Activated T-cell treated with anti-CD3 and anti-CD28 coated beads, Interleukin-2, amount 50 U/mL, for 24 hours (primary cell): ENCODE results near the gene FAM76A.
A peak's percentile ranks its signal among the peaks of the same experiment; 100 is the strongest.

Experiments
- DNase-seq: peaks from one replicate; pipeline ENCODE4 v3.0.0-alpha.2; 2020
- H3K27ac Mint-ChIP-seq: 2 replicates; pipeline ENCODE4 v1.8.0; 2020; ENCODE audit warnings: mild to moderate bottlenecking, mixed read lengths
- H3K27me3 Mint-ChIP-seq: 2 replicates; pipeline ENCODE4 v1.8.0; 2020; ENCODE audit warnings: mixed read lengths
- H3K36me3 Mint-ChIP-seq: 2 replicates; pipeline ENCODE4 v1.8.0; 2020; ENCODE audit warnings: low read depth, mixed read lengths
- H3K4me1 Mint-ChIP-seq: 2 replicates; pipeline ENCODE4 v1.8.0; 2020; ENCODE audit warnings: low read depth, mixed read lengths
- H3K4me3 Mint-ChIP-seq: 2 replicates; pipeline ENCODE4 v1.8.0; 2020; ENCODE audit warnings: mild to moderate bottlenecking, moderate library complexity, mixed read lengths
- H3K9me3 Mint-ChIP-seq: 2 replicates; pipeline ENCODE4 v1.8.0; 2020; ENCODE audit warnings: mixed read lengths

FAM76A gene

DNA sequence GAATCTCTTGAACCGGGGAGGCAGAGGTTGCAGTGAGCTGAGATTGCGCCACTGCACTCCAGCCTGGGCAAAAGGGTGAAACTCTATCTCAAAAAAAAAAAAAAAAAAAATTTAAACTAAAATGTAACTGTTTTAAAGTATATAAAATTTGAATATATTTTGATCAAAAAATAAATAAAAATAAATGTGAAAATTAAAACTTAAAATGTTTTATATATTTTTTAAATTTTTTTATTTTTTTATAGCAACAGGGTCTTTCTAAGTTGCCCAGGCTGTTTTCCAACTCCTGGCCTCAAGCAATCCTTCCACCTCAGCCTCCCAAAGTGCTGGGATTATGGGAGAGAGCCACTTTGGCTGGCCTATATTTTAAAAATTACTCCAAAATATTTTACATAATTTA, 15.2 kb upstream of the FAM76A start:
- no peak for DNase-seq
- no peaks in the 10 kb centered on the region for H3K36me3 Mint-ChIP-seq
- peaks cover 7% of the 10 kb centered on the region for H3K27me3 Mint-ChIP-seq
- no peak overlapping the region for H3K4me3 Mint-ChIP-seq
- H3K9me3 Mint-ChIP-seq = no peaks in the 10 kb centered on the region
- H3K4me1 Mint-ChIP-seq = peaks cover 1% of the 10 kb centered on the region
- H3K27ac Mint-ChIP-seq = no peak overlapping the region

- Mint-ChIP-seq H3K4me1 (peaks cover 1% of the 10 kb centered on the region), H3K27ac (no peak overlapping the region), H3K36me3 (no peaks in the 10 kb centered on the region), H3K4me3 (no peak overlapping the region), H3K9me3 (peaks cover 8% of the 10 kb centered on the region), H3K27me3 (peaks cover 24% of the 10 kb centered on the region)
- DNase-seq = no peak
Measured at GRCh38 chr1:27713139-27713725, 12.5 kb upstream of the FAM76A start.

GRCh38 chr1:27713869-27714513, 11.8 kb upstream of the FAM76A start:
- Mint-ChIP-seq H3K4me1 (peaks cover 1% of the 10 kb centered on the region), H3K36me3 (no peaks in the 10 kb centered on the region), H3K9me3 (peaks cover 8% of the 10 kb centered on the region), H3K27me3 (peaks cover 24% of the 10 kb centered on the region), H3K27ac (no peak overlapping the region), H3K4me3 (no peak overlapping the region)
- DNase-seq = no peak

DNA sequence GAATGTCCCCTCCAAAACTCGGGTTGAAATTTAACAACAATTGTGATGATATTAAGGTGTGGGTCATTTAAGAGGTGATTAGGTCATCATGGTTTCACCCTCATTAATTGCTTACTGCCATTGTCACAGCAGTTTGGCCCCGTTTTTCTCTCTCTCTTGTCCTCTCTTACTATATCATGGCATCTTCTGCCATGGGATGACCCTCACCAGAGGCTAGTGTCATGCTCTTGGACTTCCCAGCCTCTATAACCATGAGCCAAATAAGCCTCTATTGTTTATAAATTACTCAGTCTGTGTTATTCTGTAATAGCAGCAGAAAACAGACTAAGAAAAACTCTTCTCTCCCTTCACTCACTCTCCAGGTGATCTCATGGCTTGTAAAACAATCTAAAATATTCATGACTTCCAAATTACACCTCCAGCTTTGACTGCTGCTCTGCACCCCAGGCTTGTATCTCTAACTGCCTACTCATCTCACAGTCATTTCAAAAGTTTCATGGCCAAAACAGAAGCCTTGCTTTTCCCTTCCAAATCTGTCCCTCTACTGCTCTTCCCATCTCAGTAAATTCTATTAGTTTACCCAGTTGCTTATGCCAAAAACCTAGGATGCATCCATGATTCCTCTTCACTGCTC, 9.4 kb upstream of the FAM76A start:
- H3K27me3 Mint-ChIP-seq = peaks cover 24% of the 10 kb centered on the region
- no peaks in the 10 kb centered on the region for H3K36me3 Mint-ChIP-seq
- peaks cover 1% of the 10 kb centered on the region for H3K4me1 Mint-ChIP-seq
- no peak overlapping the region for H3K27ac Mint-ChIP-seq
- DNase-seq = no peak
- peaks cover 8% of the 10 kb centered on the region for H3K9me3 Mint-ChIP-seq
- H3K4me3 Mint-ChIP-seq = no peak overlapping the region

DNA sequence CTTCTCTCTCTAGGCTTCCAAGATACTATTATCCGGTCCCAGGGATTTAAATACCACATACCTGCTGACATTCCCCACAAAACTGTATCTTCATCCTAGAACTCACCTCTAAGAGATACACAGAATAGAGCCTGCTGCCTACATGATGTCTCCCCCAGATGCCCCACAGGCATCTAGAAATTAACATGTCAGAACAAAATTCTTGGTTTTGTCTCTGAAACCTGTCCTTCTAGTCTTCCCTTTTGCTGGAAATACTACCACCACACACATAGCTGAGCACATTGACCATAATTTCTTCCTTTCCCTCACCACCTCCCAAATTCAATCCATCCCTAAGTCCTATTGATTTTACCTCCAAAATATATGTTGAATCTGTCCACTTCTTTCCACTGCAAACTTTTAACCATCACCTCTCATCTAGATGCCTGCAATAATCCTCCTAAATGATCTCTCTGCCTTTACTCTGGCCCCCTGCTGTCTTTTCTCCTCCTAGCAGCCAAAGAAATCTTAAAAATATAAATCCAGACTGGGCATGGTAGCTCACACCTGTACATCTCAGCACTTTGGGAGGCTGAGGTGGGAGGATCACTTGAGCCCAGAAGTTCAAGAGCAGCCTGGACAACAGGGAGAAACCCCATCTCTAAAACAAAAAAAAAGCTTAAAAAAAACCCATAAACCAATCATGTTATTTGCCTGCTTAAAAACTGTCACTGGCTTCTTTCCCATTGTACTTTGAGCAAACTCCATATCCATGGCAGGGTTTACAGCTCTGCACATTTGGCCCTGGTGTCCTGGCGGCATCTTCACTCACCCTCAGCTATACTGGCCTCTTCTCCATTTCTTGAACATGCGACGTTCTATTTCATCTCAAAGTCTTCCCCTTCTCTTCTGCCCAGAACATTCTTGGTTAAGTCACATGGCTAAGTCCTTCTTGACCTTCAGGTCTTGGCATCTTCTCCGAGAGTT, 6.2 kb upstream of the FAM76A start:
- peaks cover 21% of the 10 kb centered on the region for H3K27me3 Mint-ChIP-seq
- no peak overlapping the region for H3K4me3 Mint-ChIP-seq
- H3K4me1 Mint-ChIP-seq = peaks cover 1% of the 10 kb centered on the region
- peaks cover 8% of the 10 kb centered on the region for H3K9me3 Mint-ChIP-seq
- H3K36me3 Mint-ChIP-seq = no peaks in the 10 kb centered on the region
- no peak for DNase-seq
- H3K27ac Mint-ChIP-seq = no peak overlapping the region

DNA sequence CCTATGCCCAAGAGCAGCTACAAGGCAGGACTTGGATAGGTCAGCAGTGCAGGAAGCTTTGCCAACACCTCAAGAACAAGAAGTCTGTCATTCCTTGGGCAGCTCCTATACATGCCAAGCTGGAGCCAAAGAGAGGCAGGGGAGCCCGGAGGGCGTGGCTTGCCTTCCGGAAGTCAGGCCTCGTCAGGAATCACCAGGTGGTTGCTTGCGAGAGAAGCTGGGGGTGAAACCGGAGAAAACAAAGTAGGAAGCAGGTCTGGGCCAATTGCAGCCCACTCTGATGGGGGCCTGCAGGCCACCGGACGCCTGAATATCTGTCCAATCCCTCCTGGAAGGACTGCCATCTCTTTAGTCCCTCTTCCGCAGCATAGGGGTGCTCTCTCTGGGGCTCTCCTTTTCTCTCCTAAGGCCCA, 794 bp upstream of the FAM76A start:
- no peak for DNase-seq
- Mint-ChIP-seq H3K27ac (peak overlapping the region; percentile 96), H3K4me1 (peaks cover 24% of the 10 kb centered on the region), H3K36me3 (peaks cover 22% of the 10 kb centered on the region), H3K9me3 (peaks cover 2% of the 10 kb centered on the region), H3K27me3 (no peaks in the 10 kb centered on the region), H3K4me3 (peak overlapping the region; percentile 75)

DNA sequence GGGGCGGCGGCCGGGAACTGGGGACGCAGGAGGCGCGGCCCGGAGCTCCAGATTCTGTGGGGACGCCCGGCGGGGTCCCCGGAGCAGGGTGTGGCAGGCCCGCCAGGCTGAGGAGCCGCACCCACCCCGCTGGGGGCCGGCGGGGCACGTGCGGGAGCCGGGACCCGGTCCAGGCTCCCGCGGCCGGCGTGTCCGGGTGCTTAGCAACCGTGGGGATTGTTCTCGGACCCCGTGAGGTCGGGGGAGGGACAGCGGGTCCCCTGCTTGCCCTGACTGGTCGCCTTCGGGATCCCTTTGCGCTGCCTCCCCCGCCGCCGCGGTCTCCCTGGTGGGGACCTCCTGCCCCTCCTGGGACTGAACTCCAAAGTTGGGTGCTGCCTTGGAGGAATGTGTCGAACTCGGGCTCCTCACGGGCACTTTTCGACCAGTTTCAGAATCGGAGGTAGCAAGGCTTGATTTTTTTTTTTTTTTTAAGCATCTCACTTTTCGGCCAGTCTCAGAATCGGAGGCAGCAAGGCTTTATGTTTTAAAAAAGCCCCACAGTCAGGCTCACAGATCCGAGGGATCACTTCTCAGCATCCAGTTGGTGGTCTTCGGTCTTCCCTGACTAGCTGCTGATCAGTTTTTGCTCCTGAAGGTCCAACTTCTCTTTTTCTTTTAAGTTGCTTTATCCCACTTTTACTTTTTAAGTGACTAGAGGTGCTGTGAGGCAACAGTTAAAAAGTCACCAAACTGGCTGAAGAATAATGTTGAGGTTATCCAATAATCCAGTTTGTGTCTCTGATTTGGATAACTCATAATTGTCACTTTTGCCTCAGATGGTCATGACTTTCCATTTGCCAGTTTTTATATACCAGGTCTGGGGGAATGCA, 648 bp downstream of the FAM76A start:
- H3K27ac Mint-ChIP-seq = peak overlapping the region; percentile 77
- peaks cover 30% of the 10 kb centered on the region for H3K36me3 Mint-ChIP-seq
- DNase-seq = no peak
- H3K27me3 Mint-ChIP-seq = no peaks in the 10 kb centered on the region
- H3K4me1 Mint-ChIP-seq = peaks cover 26% of the 10 kb centered on the region
- H3K9me3 Mint-ChIP-seq = peaks cover 2% of the 10 kb centered on the region
- H3K4me3 Mint-ChIP-seq = peak overlapping the region; percentile 86

- H3K27me3 Mint-ChIP-seq = no peaks in the 10 kb centered on the region
- DNase-seq = no peak
- H3K27ac Mint-ChIP-seq = no peak overlapping the region
- peaks cover 26% of the 10 kb centered on the region for H3K4me1 Mint-ChIP-seq
- H3K9me3 Mint-ChIP-seq = peaks cover 2% of the 10 kb centered on the region
- peak overlapping the region; percentile 86 for H3K4me3 Mint-ChIP-seq
- peaks cover 36% of the 10 kb centered on the region for H3K36me3 Mint-ChIP-seq
Measured at GRCh38 chr1:27727126-27727525, 1.4 kb downstream of the FAM76A start.

GRCh38 chr1:27736252-27736651, 10.5 kb downstream of the FAM76A start:
- peaks cover 74% of the 10 kb centered on the region for H3K36me3 Mint-ChIP-seq
- H3K4me3 Mint-ChIP-seq = no peak overlapping the region
- no peaks in the 10 kb centered on the region for H3K27me3 Mint-ChIP-seq
- no peak overlapping the region for H3K27ac Mint-ChIP-seq
- DNase-seq = no peak
- H3K4me1 Mint-ChIP-seq = no peaks in the 10 kb centered on the region
- no peaks in the 10 kb centered on the region for H3K9me3 Mint-ChIP-seq

DNA sequence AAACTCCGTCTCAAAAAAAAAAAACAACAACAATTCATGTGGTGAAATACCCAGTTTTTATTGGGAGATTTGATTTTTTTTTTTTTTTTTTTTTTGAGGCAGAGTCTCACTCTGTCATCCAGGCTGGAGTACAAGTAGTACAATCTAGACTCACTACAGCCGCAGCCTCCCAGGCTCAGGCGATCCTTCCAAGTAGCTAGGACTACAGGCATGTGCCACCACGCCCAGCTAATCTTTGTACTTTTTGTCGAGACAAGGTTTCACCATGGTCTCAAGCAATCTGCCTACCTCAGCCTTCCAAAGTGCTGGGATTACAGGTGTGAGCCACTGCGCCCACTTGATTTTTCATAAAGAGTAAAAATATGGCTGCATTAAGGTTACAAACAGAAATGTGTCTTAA, 15.4 kb downstream of the FAM76A start:
- H3K27ac Mint-ChIP-seq = no peak overlapping the region
- H3K27me3 Mint-ChIP-seq = no peaks in the 10 kb centered on the region
- no peaks in the 10 kb centered on the region for H3K4me1 Mint-ChIP-seq
- H3K36me3 Mint-ChIP-seq = peaks cover 50% of the 10 kb centered on the region
- no peak for DNase-seq
- H3K9me3 Mint-ChIP-seq = no peaks in the 10 kb centered on the region
- no peak overlapping the region for H3K4me3 Mint-ChIP-seq

- no peak overlapping the region for H3K4me3 Mint-ChIP-seq
- no peaks in the 10 kb centered on the region for H3K4me1 Mint-ChIP-seq
- H3K36me3 Mint-ChIP-seq = peaks cover 47% of the 10 kb centered on the region
- no peak for DNase-seq
- H3K27ac Mint-ChIP-seq = no peak overlapping the region
- no peaks in the 10 kb centered on the region for H3K27me3 Mint-ChIP-seq
- H3K9me3 Mint-ChIP-seq = no peaks in the 10 kb centered on the region
Measured at GRCh38 chr1:27744556-27744955, 18.8 kb downstream of the FAM76A start.

DNA sequence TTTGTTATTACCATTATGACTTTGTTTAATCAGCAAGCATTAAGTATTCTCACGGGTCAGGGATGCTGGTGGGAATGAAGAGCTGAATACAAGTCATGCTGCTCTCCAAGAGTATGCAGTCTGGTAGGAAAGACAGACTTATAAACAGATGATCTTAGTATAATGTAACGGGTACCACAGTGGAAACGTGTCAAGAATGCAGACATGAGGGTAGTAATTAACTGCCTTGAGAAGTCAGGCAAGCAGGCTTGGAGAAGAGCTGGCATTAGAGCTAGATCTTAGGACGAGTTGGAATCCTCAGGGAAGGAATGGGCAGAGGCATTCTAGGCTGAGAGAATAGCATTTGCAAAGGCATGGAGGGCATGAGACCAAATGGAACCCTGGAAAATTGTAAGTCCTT, 19.7 kb downstream of the FAM76A start:
- Mint-ChIP-seq H3K4me1 (no peaks in the 10 kb centered on the region), H3K4me3 (no peak overlapping the region), H3K27ac (no peak overlapping the region), H3K9me3 (no peaks in the 10 kb centered on the region), H3K36me3 (peaks cover 47% of the 10 kb centered on the region), H3K27me3 (no peaks in the 10 kb centered on the region)
- no peak for DNase-seq

DNA sequence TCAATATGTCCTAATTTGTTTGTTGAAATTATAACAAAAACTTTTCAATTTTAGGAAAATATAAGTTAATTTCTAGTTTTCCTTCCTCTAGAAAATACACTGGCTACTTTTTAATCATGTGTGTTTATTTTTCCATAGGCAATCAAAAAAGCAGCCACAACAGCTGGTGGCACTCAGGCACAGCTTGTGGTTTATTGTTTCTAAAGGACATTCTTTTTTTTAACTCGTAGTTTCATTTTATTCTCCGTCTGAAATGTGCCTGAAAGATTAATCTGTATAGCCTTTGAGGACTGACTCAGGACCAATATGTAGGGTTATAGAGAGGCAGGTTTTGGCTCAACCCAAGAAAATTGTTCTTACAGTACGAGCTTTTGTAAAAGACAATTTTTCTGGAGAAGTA, 26.6 kb downstream of the FAM76A start:
- H3K27ac Mint-ChIP-seq = no peak overlapping the region
- no peaks in the 10 kb centered on the region for H3K27me3 Mint-ChIP-seq
- H3K4me1 Mint-ChIP-seq = no peaks in the 10 kb centered on the region
- DNase-seq = no peak
- H3K4me3 Mint-ChIP-seq = no peak overlapping the region
- H3K9me3 Mint-ChIP-seq = no peaks in the 10 kb centered on the region
- peaks cover 72% of the 10 kb centered on the region for H3K36me3 Mint-ChIP-seq

DNA sequence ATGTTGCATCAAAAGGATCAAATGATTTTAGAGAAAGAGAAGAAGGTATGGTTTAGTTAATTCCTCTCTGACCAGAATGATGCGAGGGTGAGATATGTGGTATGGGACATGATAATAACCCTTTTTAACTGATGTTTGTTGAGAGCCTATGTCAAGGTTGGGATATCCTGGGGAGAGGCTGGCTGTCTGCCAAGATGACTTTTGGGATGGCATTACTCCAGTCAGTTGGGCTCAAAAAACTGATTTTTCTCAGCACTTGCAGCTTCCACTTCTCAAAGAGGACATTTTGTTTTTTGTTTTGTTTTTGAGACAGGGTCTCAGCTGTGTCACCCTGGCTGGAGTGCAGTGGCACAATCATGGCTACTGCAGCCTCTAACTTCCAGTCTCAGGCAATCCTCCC, 29.5 kb downstream of the FAM76A start:
- Mint-ChIP-seq H3K4me3 (no peak overlapping the region), H3K27ac (no peak overlapping the region)

More for the DNA sequence above, 29.5 kb downstream of the FAM76A start:
- Mint-ChIP-seq H3K4me1 (no peaks in the 10 kb centered on the region), H3K27me3 (no peaks in the 10 kb centered on the region), H3K36me3 (peaks cover 69% of the 10 kb centered on the region), H3K9me3 (no peaks in the 10 kb centered on the region)
- no peak for DNase-seq
